Mucosa of stomach (tissue), 1 donor: Measurements from ENCODE around the gene KRT71.

Experiments
- H3K27me3 ChIP-seq: one replicate; pipeline ENCODE4 v1.7.0; 2013; ENCODE audit warnings: mild to moderate bottlenecking, low read length; ENCODE audit not compliant: control insufficient read depth, insufficient read depth
- H3K36me3 ChIP-seq: one replicate; pipeline ENCODE4 v1.7.0; 2013; ENCODE audit warnings: low read length; ENCODE audit not compliant: control insufficient read depth, insufficient read depth
- H3K4me1 ChIP-seq: one replicate; pipeline ENCODE4 v1.7.0; 2013; ENCODE audit warnings: mild to moderate bottlenecking, low read length; ENCODE audit not compliant: control insufficient read depth, insufficient read depth
- H3K4me3 ChIP-seq: one replicate; pipeline ENCODE4 v1.7.0; 2013; ENCODE audit warnings: low read length
- H3K9ac ChIP-seq: one replicate; pipeline ENCODE4 v1.7.0; 2013; ENCODE audit warnings: mild to moderate bottlenecking, low read length, moderate library complexity
- H3K9me3 ChIP-seq: one replicate; pipeline ENCODE4 v1.7.0; 2013; ENCODE audit warnings: mild to moderate bottlenecking, low read length, moderate library complexity; ENCODE audit not compliant: control insufficient read depth
- donor health status: Pancreatic carcinoma.

Gene KRT71

DNA sequence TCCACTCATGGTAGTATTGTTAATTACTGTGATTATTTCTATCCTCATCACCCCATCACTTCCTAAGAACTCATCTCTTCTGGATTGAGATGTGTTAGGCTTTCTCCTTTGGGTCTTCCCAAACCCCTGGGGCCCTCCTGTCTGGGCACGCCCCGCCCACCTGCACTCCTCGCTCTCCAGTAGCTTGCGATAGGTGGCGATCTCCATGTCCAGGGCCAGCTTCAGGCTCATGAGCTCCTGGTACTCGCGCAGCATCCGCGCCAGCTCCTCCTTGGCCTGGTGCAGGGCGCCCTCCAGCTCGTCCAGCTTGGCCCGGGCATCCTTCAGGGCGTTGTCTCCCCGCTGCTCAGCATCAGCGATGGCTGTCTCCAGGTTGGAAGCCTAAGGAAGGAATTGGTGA lies 6.8 kb downstream of the KRT71 start:
- no peak overlapping the region for H3K4me3 ChIP-seq
- H3K9me3 ChIP-seq = no peaks in the 10 kb centered on the region
- no peak overlapping the region for H3K9ac ChIP-seq
- H3K4me1 ChIP-seq = no peaks in the 10 kb centered on the region
- peaks cover 4% of the 10 kb centered on the region for H3K27me3 ChIP-seq
- no peaks in the 10 kb centered on the region for H3K36me3 ChIP-seq

DNA sequence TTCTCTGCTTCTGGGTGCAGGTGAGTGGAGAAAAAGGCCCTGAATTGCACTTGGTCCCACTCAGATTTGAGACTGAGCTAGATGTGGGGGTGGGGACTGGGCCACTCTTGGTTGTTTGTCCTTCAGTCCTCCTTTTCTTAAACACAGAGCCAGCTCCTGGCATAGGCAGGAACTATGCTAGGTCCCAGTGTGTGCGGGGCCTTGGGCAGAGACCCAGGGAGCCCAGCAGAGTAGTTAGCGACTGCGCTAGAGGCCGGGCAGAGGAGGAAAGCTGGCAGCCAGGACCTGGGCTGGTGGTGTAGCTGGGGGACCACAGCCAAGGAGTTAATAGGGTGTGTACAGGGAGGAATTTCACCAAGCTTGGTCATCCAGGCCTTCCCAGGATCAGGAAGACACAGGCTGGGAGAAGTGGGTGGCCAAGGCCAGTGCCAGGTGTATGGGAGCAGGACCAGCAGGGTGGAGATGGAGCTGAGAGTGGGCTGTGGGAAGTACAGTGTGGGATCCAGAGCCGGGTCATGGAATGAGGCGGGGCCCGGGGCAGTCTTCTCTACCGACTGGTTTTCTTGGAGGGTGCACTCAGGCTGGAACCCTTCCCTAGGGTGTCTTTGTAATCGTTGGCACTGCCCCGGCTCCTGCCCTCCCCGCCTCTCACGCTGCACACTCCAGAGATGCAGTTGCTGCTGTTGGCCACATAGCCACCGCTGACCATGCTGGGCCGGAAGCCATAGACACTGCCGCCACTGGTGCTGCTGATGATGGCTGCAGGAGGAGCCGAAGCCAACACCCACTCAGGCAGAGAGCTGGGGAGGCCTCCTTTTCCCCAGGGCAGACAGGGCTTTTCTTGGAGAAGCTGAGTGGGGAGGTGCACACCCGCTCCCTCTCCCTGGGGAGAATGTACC lies 8.7 kb downstream of the KRT71 start:
- H3K9me3 ChIP-seq = no peaks in the 10 kb centered on the region
- H3K36me3 ChIP-seq = no peaks in the 10 kb centered on the region
- no peak overlapping the region for H3K4me3 ChIP-seq
- H3K9ac ChIP-seq = no peak overlapping the region
- H3K4me1 ChIP-seq = peaks cover under 1% of the 10 kb centered on the region
- H3K27me3 ChIP-seq = peaks cover 4% of the 10 kb centered on the region

DNA sequence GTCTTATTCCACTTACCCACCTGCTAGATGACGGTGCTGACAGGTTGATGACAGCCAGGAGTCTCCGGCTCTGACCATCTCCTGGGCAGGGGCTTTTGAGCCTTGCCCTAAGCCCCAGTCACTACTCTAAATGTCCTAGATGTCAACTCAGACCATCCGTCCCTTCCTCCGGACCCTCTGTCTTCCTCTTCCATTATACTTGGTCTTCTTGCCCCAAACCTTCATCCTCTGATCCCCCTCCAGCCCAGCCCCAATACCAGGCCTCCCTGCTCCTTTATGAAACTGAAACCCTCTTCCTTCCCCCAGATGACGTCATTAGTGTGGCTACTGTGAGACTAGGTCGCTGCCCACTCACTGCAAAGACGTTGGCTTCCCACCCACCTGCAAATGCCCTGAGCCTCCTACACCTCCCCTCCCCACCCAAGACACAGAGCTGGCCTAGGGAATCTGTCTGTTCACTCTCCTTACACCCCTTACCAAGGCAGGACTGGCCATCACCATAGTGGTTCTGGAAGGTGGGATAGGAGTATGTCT lies 10.1 kb downstream of the KRT71 start:
- Histone ChIP-seq H3K4me1 (peaks cover 7% of the 10 kb centered on the region), H3K9ac (no peak overlapping the region), H3K4me3 (no peak overlapping the region), H3K9me3 (no peaks in the 10 kb centered on the region), H3K27me3 (peaks cover 4% of the 10 kb centered on the region), H3K36me3 (no peaks in the 10 kb centered on the region)

DNA sequence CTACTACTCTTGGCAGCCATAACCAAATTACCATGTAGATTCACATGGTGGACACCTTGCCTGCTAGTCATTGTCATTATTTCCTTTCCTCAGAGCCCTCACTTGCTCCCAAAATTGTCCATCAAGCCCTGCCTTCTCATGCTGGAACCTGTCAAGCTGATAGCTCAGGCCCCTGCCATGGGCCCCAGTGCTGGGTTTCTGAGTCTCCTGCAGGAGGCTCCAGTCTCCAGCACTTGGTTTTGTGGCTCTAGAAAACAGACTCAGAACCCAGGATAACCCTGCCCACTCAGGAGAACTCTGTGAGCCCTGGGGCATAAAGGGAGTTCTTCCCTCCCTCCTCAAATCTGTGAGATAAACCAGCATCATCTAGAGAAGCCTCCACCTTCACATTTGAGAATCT lies 10.8 kb downstream of the KRT71 start:
- Histone ChIP-seq H3K4me1 (peaks cover 7% of the 10 kb centered on the region), H3K27me3 (peaks cover 4% of the 10 kb centered on the region), H3K9me3 (no peaks in the 10 kb centered on the region), H3K36me3 (no peaks in the 10 kb centered on the region), H3K4me3 (no peak overlapping the region), H3K9ac (no peak overlapping the region)

DNA sequence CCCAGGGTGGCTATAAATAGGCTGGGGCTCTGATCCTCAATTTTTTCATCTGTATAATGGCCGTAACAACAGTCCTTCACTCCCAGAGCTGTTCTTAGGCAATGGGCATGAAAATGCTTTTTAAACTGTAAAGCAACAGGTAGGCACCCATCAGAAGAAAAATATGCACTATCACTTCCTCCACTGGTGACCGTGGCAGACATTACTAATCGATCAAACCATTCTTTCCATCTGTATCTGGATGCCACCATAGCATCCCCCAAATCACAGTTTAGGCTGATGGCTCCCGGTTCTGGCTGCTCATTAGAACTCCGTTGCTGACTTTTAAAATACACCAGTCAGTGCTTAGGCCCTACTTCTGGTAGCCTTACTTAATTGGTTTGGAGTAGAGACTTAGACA lies 11.2 kb downstream of the KRT71 start:
- Histone ChIP-seq H3K9me3 (no peaks in the 10 kb centered on the region), H3K4me3 (no peak overlapping the region), H3K36me3 (no peaks in the 10 kb centered on the region), H3K9ac (no peak overlapping the region), H3K27me3 (peaks cover 4% of the 10 kb centered on the region), H3K4me1 (peaks cover 7% of the 10 kb centered on the region)

DNA sequence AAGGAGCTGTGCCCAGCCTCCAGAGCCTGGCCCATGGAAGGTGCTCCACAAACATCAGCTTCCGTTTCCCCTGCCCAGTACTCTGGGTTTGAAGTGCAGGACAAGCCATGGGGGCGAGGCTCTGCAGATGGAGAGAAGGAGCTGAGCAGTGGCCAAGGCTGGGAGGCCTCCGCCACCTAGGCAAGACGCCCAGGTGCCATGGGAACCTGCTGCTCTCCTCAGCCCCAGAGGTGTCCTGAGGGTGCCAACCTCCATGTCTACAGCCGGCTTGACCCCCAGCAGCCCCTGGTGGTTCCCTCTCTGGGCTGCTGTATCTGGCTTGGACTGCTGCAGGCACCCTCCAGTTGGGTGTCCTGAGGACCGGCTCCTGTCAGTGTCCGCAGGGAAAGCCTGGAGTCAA lies 12.4 kb downstream of the KRT71 start:
- no peak overlapping the region for H3K9ac ChIP-seq
- H3K4me1 ChIP-seq = peaks cover 7% of the 10 kb centered on the region
- no peak overlapping the region for H3K4me3 ChIP-seq
- H3K9me3 ChIP-seq = no peaks in the 10 kb centered on the region
- peaks cover 4% of the 10 kb centered on the region for H3K27me3 ChIP-seq
- H3K36me3 ChIP-seq = no peaks in the 10 kb centered on the region

DNA sequence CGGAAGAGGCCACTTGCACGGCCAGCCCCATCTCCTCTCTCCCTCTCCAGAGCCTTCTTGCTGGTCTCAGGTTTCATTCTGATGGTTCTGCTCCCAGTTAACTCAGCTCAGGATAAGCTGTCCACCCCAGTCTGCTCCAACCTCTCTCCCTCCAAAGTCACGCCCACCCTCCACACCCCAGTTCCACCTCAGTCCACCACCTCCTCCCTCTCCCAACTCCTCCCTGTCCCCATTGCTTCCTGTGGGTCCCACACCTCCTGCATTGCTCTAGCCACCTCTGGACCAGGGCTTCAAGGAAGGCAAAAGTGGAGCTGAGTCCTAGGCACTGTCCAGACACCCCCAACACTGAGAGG lies 13.1 kb downstream of the KRT71 start:
- H3K4me1 ChIP-seq = peaks cover 7% of the 10 kb centered on the region

DNA sequence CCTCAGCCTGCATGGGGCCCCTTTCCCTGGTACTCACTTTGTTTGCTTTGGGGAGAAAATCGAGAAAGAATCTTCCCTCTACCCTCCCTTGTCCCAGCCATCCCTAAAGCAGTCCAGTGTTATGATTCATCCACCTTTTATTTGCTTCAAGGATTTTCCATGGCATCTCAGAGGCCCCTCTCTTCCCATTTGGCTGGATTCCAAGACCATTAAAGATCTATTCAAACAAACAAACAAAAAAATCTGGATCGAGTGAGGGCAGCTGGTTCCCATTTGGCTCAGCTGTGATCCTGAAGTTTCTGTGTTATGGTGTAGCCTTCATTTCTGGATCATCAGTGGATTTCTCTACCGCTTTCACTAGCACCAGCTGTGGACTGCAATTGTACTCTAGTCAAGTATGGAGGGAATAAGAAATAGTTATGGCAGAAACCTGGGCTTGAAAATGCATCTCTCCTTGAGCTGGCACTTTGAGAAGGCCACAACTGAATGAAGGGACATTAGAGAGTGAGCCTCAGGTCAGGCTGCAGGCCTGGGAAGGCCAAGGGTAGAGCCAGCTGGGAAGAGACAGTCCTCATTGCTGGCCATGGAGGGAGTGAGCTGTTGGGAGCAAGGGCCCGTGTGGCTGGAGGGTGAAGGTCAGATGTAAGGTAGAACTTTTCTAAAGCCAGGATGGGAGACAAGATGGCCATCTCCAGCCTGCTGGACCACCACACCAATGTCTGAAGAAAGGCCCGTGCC lies 13.7 kb downstream of the KRT71 start:
- H3K9me3 ChIP-seq = no peaks in the 10 kb centered on the region
- H3K27me3 ChIP-seq = no peaks in the 10 kb centered on the region
- no peaks in the 10 kb centered on the region for H3K36me3 ChIP-seq
- H3K9ac ChIP-seq = no peak overlapping the region
- no peak overlapping the region for H3K4me3 ChIP-seq
- H3K4me1 ChIP-seq = peaks cover 7% of the 10 kb centered on the region

More for the DNA sequence above, 13.1 kb downstream of the KRT71 start:
- Histone ChIP-seq H3K4me3 (no peak overlapping the region), H3K9me3 (no peaks in the 10 kb centered on the region), H3K9ac (no peak overlapping the region), H3K36me3 (no peaks in the 10 kb centered on the region), H3K27me3 (no peaks in the 10 kb centered on the region)

DNA sequence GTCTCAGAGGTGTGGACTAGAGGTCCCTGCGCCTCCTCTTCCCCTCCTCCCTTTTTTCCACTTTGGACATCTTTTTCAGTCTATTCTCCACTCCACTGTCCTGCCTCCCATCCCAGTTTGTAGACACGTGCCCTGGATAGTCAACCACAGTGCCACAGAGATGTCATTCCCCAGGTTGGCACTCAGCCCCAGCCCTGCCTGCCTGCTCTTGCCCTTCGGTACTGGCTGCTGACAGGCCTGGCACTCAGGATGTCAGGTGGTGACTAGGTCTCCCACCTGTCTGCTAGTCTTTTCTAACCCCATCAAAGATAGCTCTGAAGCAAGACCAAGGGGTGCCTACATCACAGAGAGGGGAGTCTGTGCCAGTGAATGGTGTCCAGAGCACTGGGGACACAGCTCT lies 15.8 kb downstream of the KRT71 start:
- H3K36me3 ChIP-seq = no peaks in the 10 kb centered on the region
- H3K9me3 ChIP-seq = no peaks in the 10 kb centered on the region
- H3K4me1 ChIP-seq = peaks cover 7% of the 10 kb centered on the region
- no peak overlapping the region for H3K9ac ChIP-seq
- no peaks in the 10 kb centered on the region for H3K27me3 ChIP-seq
- H3K4me3 ChIP-seq = no peak overlapping the region

DNA sequence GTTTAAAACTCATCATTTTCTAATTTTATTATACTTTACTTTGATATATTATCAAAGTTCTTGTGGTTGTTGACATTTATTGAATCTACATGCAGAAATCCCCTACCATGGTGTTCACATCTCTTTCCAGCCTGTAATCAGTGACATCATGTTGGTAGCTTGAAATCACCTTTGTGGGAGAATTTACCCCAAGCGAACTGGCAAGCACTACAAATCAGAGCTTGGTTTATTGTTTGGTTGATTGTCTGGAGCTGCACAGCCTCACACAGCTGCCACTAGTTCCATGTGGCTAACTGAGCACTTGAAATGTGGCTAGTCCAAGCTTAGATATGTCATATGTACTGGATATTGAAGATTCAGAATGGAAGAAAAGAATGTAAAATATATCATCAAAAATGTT lies 17.4 kb downstream of the KRT71 start:
- H3K9ac ChIP-seq = no peak overlapping the region
- peaks cover 1% of the 10 kb centered on the region for H3K27me3 ChIP-seq
- H3K9me3 ChIP-seq = no peaks in the 10 kb centered on the region
- no peak overlapping the region for H3K4me3 ChIP-seq
- no peaks in the 10 kb centered on the region for H3K36me3 ChIP-seq
- H3K4me1 ChIP-seq = peaks cover 7% of the 10 kb centered on the region

DNA sequence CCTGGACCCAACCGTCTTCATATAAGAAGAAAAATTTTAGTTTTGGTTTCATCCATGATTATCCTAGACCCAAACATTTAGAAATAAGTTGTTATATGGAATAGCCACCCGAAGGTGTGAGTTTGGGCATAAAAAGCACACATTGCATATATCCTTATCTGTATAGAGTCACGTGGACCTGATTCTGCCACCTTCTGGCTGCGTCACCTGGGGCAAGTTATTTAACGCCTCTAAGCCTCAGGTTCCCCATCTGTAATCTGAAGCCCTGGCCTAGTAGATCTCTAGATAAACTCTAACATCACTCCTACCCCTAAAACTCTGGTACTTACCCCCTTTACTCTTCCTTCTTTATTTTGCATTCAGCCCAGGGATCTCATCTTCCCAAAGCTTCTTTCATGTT lies 18.5 kb downstream of the KRT71 start:
- H3K9ac ChIP-seq = no peak overlapping the region
- no peaks in the 10 kb centered on the region for H3K9me3 ChIP-seq
- peaks cover 10% of the 10 kb centered on the region for H3K27me3 ChIP-seq
- peaks cover 7% of the 10 kb centered on the region for H3K4me1 ChIP-seq
- no peak overlapping the region for H3K4me3 ChIP-seq
- no peaks in the 10 kb centered on the region for H3K36me3 ChIP-seq
